Measurements from ENCODE around the gene RILPL1.
"Not testable (repeated sequence)": the region's sequence is repeated elsewhere in the genome, so short reads cannot be mapped to it uniquely, and the experiment has no call there.

- TF ChIP-seq SUZ12 (IDR thresholded peaks at IDR 0.05; ENCODE audit: extremely low read depth, insufficient read depth, insufficient read length); ZNF274 (IDR thresholded peaks at IDR 0.05; ENCODE audit: low read depth, low read length): not testable (repeated sequence)
Measured at GRCh38 chr12:123554136-123554535, 20.6 kb upstream of the RILPL1 start.
